Upper lobe of left lung (tissue), 4 donors: ENCODE data around the gene DHX29.

Experiments
- CTCF ChIP-seq, 6 experiments: fragments of 450-650 bp in 4 of 6; fragments of 200-600 bp in 2 of 6; sonication (generic) in 2 of 6; IDR thresholded peaks; one replicate each; pipeline ENCODE4 v1.5.1; 2016 to 2019; ENCODE audit warnings: antibody characterized with exemption in 6 of 6
- POLR2A ChIP-seq, 4 donors: fragments of 450-650 bp; IDR thresholded peaks; one replicate each; pipeline ENCODE4 v1.5.1; 2016 to 2017; ENCODE audit warnings: antibody characterized with exemption in 4 of 4, mild to moderate bottlenecking in 2 of 4

- TF ChIP-seq CTCF (IDR thresholded peaks at IDR 0.05) (no peak), POLR2A (IDR thresholded peaks at IDR 0.05) (no peak)
These were observed 23.8 kb upstream of the DHX29 start for GRCh38 chr5:55331321-55331720.
